SU-DHL-6 (cell line): Measurements from ENCODE around the gene CYP26A1.

Experiments
- CTCF ChIP-seq: fragments of 200-600 bp; sonication (generic); IDR thresholded peaks from one replicate; pipeline ENCODE4 v1.5.1; 2017; ENCODE audit warnings: antibody characterized with exemption, mild to moderate bottlenecking, low read length, moderate library complexity; ENCODE audit not compliant: insufficient read depth, poor library complexity, severe bottlenecking
- EZH2phosphoT487 ChIP-seq: fragments of 200-600 bp; sonication (generic), shearing (Covaris generic); conservative IDR thresholded peaks from 2 replicates; pipeline ENCODE4 v1.6.1; 2018; ENCODE audit warnings: mild to moderate bottlenecking, antibody characterized with exemption, low read length, moderate library complexity, mixed read lengths

- TF ChIP-seq CTCF (no peak), EZH2phosphoT487 (no peak)
Measured at GRCh38 chr10:93066544-93066913, 7.2 kb upstream of the CYP26A1 start.
